ENCODE measurements around the gene ME1.

The ME1 gene

DNA sequence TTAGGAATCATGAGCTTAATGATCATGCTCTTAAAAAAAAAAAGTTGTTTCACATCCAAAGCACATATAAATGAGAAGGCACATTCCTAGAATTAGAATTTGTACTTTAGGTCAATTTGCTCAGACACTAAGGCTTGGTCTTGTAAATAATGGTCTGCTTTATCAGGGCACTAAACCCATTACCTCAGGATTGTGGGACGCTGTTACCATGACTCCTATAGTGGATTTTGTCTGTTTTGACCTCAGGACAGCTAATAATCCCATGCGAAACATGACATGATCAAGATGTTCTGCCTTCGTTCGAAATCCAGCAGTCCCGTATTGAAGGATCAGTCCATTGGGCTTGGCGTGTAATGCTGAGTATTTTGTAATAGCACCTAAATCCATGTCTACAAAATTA, 240.2 kb downstream of the ME1 start:
- DNase-seq (ENCODE audit: low spot score) = no peak

DNA sequence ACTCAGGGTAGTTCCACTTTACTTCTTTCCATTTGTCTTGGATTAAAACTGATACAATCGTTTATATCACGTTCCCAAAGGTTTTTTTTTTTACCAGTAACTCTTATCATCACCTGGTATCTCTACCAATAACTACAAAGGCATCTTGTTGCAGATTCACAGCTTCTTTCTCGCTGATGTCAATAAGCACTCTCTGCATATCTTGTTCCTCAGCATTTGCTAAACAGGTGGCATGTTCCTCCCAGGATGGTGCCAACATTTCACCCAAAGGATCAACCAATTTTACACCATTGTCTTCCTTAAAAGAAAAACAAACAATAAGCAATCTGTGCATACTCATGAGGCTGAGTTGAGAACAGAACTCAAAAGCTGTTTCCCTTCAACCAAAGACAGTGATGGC, 242.3 kb downstream of the ME1 start:
- DNase-seq (ENCODE audit: low spot score) = no peak

DNA sequence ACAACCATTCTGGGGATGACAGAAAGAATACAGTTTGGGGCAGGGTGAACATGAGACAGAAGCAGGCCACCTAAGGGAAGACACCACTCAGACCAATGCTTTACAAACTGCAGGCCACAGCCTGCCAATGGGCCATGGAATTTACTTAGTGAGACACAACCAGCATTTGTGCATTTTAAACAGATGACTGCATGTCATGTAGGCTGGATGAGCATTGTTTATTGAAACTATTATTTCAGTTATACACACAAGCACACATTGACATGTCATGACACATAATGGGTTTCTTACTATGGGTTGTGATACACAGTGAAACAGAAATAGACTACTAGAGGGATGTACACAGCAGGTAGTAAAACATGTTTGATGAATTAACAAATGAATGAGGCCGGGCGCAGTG, 245.8 kb downstream of the ME1 start:
- DNase-seq (ENCODE audit: low spot score) = no peak

DNA sequence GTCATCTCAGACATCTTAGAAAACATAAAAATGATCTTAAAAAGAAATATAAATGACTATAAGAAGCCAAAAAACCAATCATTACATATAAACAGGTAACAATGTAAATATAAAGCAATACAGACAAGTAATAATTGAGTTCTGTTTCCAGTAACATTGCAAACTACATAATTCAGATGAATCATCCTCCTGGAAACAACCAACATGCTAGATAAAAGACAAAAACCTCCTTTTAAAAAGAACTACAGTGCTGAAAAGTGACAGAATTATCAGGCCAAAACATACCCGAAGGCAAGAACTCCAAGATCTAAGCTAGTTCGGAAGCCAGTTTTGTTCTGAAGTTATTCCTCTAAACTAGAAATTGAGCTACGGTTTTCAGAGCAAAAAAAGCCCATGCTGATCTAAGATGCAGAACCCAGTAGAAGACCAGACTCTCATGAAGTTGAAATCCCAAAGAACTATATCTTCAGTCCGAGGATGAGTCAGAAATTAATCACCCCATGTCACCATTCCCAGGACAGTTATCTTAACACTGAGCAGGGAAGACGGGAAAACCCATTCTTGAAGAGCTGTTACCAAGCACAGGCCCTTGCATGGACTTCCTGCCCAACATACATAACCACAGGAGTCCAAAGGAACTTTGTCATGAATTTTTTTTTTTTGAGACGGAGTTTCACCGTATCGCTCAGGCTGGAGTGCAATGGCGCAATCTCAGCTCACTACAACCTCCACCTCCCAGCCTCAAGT, 247.6 kb downstream of the ME1 start:
- DNase-seq (ENCODE audit: low spot score) = peak; percentile 42

DNA sequence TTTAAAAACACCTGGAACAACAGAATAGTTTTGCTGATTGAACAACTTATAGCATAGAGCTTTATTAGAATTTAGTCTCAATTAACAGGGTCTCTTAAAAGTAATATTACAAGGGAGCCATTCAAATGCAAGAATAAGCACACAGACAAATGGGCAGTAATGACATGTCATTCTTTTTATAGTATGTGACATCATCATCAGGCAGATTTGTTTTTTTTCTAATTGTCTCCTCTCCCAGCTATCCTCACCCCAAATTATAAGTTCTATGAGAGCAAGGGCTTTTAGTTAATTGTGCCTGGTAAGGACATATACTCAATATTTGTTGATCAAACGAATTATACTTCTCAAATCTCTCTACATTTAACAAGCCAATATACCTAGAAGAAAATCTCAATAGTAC, 248.7 kb downstream of the ME1 start:
- no peak for DNase-seq (ENCODE audit: low spot score)

DNA sequence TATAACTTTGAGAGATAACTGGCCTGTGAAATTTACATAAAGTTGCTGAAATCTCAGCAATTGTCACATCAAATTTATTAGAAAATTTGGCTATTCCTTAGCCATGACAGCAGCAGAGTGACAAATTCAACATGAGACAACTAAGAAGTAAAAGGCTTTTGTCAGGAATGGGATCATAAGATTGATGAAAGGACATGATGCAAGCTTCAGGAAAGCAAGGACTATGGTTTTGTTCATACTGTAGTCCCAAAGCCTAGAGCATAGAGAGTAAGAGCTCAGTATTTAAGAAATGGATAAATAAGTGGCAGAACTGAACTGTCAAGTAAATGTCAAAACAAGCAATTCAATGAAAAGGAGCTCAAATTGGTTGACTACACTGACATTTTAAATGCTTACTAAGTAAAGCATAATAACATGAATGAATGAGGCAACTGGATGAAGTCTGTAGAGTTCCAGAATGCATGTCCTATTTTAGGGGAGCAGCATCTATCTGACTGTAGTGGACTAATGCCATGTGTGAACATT, 250.4 kb downstream of the ME1 start:
- no peak for DNase-seq (ENCODE audit: low spot score)

DNA sequence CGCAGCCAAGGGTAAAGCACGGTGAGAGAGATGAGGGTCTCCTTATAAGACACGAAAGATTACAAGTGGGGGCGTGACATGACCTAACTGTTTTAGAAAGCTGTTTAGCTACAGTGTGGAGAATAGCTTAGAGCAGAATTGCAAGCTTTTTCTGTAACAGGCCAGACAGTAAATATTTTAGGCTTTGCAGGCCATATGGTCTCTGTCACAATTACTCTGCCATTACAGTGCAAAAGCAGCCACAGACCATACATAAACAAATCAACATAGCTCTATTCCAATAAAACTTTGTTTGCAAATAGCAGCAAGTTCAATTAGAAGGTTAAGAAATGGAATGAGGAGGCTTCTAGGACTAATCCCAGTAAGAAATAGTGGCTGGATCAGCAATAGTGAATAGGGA, 254.6 kb downstream of the ME1 start:
- no peak for DNase-seq (ENCODE audit: low spot score)

DNA sequence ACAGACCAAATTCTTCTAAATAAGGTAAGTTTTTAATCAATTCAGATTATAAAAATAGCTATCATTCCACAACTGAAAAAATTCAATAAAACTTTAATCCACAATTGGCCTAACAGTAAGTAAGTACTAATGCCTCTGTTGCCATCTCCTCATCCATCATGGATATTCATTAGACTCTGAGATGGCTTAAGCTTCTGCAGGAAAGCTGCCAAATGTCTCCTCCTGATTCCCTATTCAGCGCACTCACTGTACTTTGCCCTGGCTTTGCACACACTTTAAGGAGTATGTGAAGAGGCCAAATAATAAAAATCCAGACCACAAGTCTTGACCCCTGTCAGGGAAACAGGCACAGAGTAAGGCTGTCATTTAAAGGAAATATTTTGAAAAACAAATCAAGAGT, 261.3 kb downstream of the ME1 start:
- DNase-seq (ENCODE audit: low spot score) = no peak

DNA sequence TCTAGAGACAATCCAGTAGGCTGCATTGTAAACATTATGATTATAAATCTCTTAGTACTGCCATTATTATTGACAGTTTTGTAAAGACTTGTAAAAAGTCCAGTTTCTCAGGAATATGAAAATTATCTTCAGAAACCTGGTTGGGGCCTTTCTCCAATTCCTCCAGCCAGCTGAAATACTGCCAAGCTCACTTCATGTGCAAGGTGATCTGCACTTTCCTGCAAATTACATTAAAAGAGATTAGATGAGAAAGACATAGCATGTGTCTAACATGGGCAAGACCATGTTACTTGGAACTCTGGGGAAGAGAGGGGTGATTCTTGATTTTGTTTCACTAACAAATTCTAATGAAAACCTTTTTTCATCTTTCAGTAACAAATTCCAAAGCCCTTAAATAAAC, 261.7 kb downstream of the ME1 start:
- DNase-seq (ENCODE audit: low spot score) = no peak

DNA sequence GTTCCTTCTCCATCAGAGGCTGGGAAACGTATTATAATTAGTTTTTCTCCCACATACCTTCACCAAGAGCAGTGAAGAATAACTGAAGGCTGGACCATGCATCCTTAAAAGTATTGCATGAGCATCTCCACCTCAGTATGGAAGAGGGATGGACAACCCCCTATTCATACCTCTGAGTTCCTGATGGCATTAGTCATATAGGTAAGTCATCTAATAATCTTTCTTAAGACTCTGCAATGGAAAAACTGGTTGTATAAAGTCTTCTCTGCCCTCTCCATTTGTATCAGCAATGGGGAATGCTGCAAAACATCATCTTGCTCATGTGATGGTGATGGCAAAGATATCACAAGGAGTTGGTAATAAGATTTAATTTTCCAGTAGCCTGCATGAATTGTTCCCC, 262.3 kb downstream of the ME1 start:
- DNase-seq (ENCODE audit: low spot score) = no peak

DNA sequence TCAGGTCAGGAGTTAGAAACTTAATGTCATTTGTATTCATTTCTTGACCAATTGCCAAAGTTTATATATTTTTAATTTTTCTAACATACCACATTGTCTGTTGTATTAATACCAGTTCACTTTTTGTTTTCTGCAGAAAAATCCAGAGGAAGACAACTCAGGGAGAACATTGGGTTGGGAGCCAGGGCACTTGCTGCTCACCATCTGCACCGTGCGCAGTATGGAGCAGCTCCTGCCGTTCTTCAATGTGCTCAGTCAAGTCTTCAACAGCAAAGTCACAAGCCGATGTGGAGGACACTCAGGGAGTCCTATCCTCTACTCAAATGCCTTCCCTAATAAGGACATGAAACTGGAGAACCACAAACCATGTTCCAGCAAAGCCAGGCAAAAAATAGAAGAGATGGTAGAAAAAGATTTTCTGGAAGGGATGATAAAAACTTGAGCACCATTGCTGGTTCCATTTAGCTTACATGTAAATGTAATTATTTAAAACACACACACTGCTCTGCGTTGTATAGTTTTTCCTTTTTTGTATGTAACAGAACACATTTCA, 263.0 kb downstream of the ME1 start:
- DNase-seq (ENCODE audit: low spot score) = no peak
